Measurements from ENCODE around the gene ST6GALNAC3. TPM values are rescaled to one million over a fixed set of nuclear protein-coding genes. Genes with fewer than 3 reads are reported as not detected.
A peak's percentile ranks its signal among the peaks of the same experiment; 100 is the strongest.

ST6GALNAC3 gene
- total RNA-seq, 6 experiments from 2014 or later: 1.4 to 3.2 (median 2.6) TPM

GRCh38 chr1:76075188-76075489 lies 593 bp downstream of the ST6GALNAC3 start:
- peak overlapping the region; percentile 18 to 66 (median 63) for H3K27ac ChIP-seq
- intact Hi-C loops (cut with DNase I): no loop called here
- H3K4me1 ChIP-seq: peaks cover 0 to 3% (median 0%) of the 10 kb centered on the region in 4 donors
- TF ChIP-seq POLR2A (IDR thresholded peaks at IDR 0.05) (no peak), CTCF (IDR thresholded peaks at IDR 0.05) (no peak)
- 12% methylated on average over 8 of the region's 9 CpGs for WGBS (ENCODE audit: insufficient coverage, low coverage, low lambda C conversion rate, missing lambda C conversion rate)
- H3K9me3 ChIP-seq: no peaks in the 10 kb centered on the region
- no peaks in the 10 kb centered on the region for H3K36me3 ChIP-seq
- H3K27me3 ChIP-seq: no peaks in the 10 kb centered on the region
- peak overlapping the region; percentile 44 to 57 (median 49) for H3K4me3 ChIP-seq
- peak in 1 of 3 donors; percentile 22 for DNase-seq
- no peak for ATAC-seq

GRCh38 chr1:76075877-76076276 lies 1.3 kb downstream of the ST6GALNAC3 start:
- 38% methylated on average over 5 of the region's 5 CpGs for WGBS (ENCODE audit: insufficient coverage, low coverage, low lambda C conversion rate, missing lambda C conversion rate)
- H3K4me1 ChIP-seq: peaks cover 0 to 3% (median 0%) of the 10 kb centered on the region in 4 donors
- DNase-seq (no peak), ATAC-seq (peak; percentile 38 to 71 (median 58))
- H3K27ac ChIP-seq: peak overlapping the region; percentile 38 to 66 (median 63)
- H3K9me3 ChIP-seq: no peaks in the 10 kb centered on the region
- intact Hi-C loops (cut with DNase I): no loop called here
- no peak for TF ChIP-seq CTCF (IDR thresholded peaks at IDR 0.05)
- peak; percentile 57 for TF ChIP-seq POLR2A (IDR thresholded peaks at IDR 0.05)
- H3K36me3 ChIP-seq: no peaks in the 10 kb centered on the region
- H3K27me3 ChIP-seq: no peaks in the 10 kb centered on the region
- peak overlapping the region in 1 of 3 donors; percentile 49 for H3K4me3 ChIP-seq

- TF ChIP-seq POLR2A (IDR thresholded peaks at IDR 0.05) (no peak), CTCF (IDR thresholded peaks at IDR 0.05) (no peak)
- H3K27ac ChIP-seq: no peak overlapping the region
These were observed 5.1 kb downstream of the ST6GALNAC3 start for GRCh38 chr1:76079475-76080227.

GRCh38 chr1:76080552-76081079 lies 6.1 kb downstream of the ST6GALNAC3 start:
- intact Hi-C loops (cut with DNase I): no loop called here
- H3K4me3 ChIP-seq: no peak overlapping the region
- no peak overlapping the region for H3K27ac ChIP-seq
- 36% methylated on average over 4 of the region's 4 CpGs for WGBS (ENCODE audit: insufficient coverage, low coverage, low lambda C conversion rate, missing lambda C conversion rate)
- TF ChIP-seq POLR2A (IDR thresholded peaks at IDR 0.05) (no peak), CTCF (IDR thresholded peaks at IDR 0.05) (no peak)
- no peaks in the 10 kb centered on the region for H3K27me3 ChIP-seq
- no peak for ATAC-seq
- H3K36me3 ChIP-seq: no peaks in the 10 kb centered on the region
- H3K9me3 ChIP-seq: no peaks in the 10 kb centered on the region
- no peak for DNase-seq
- no peaks in the 10 kb centered on the region for H3K4me1 ChIP-seq

More at GRCh38 chr1:76079475-76080227, 5.1 kb downstream of the ST6GALNAC3 start:
- intact Hi-C loops (cut with DNase I): no loop called here
- Histone ChIP-seq H3K4me3 (no peak overlapping the region), H3K9me3 (no peaks in the 10 kb centered on the region), H3K27me3 (no peaks in the 10 kb centered on the region), H3K4me1 (no peaks in the 10 kb centered on the region), H3K36me3 (no peaks in the 10 kb centered on the region)
- ATAC-seq (no peak), DNase-seq (no peak)
- WGBS (ENCODE audit: insufficient coverage, low coverage, low lambda C conversion rate, missing lambda C conversion rate): 59% methylated on average over 7 of the region's 7 CpGs
